ENCODE data around the gene WNK2.
"Not testable (repeated sequence)": the region's sequence is repeated elsewhere in the genome, so short reads cannot be mapped to it uniquely, and the experiment has no call there.

WNK2 gene

GRCh38 chr9:93183663-93184431 is at the start of gene WNK2:
WNK2 (plus strand) TSS chr9:93184139; CDS start chr9:93184930, 791 bp downstream.
- DNase-seq (ENCODE audit: low spot score), result peak; percentile 70

GRCh38 chr9:93134740-93135444 is 49.0 kb upstream of the WNK2 start:
- no peak for DNase-seq (ENCODE audit: low spot score)

GRCh38 chr9:93136011-93136440 is 47.9 kb upstream of the WNK2 start:
- peak; percentile 59 for DNase-seq (ENCODE audit: low spot score)

- no peak for DNase-seq (ENCODE audit: low spot score)
Measured at GRCh38 chr9:93137362-93137761, 46.6 kb upstream of the WNK2 start.

GRCh38 chr9:93138171-93138764 is 45.7 kb upstream of the WNK2 start:
- DNase-seq (ENCODE audit: low spot score), result no peak

GRCh38 chr9:93139365-93140182 is 44.4 kb upstream of the WNK2 start:
- DNase-seq (ENCODE audit: low spot score), result no peak

- peak; percentile 43 for DNase-seq (ENCODE audit: low spot score)
Measured at GRCh38 chr9:93141771-93142483, 42.0 kb upstream of the WNK2 start.

GRCh38 chr9:93143830-93144530 is 40.0 kb upstream of the WNK2 start:
- peak; percentile 30 for DNase-seq (ENCODE audit: low spot score)

GRCh38 chr9:93146696-93147095 is 37.2 kb upstream of the WNK2 start:
- not testable (repeated sequence) for DNase-seq (ENCODE audit: low spot score)

- no peak for DNase-seq (ENCODE audit: low spot score)
Measured at GRCh38 chr9:93147632-93148031, 36.3 kb upstream of the WNK2 start.

- DNase-seq (ENCODE audit: low spot score), result no peak
Measured at GRCh38 chr9:93148721-93149120, 35.2 kb upstream of the WNK2 start.

GRCh38 chr9:93149361-93149760 is 34.6 kb upstream of the WNK2 start:
- no peak for DNase-seq (ENCODE audit: low spot score)

GRCh38 chr9:93151097-93151784 is 32.7 kb upstream of the WNK2 start:
- DNase-seq (ENCODE audit: low spot score), result no peak

GRCh38 chr9:93154293-93154903 is 29.5 kb upstream of the WNK2 start:
- peak; percentile 49 for DNase-seq (ENCODE audit: low spot score)

GRCh38 chr9:93155716-93156474 is 28.0 kb upstream of the WNK2 start:
- no peak for DNase-seq (ENCODE audit: low spot score)

- no peak for DNase-seq (ENCODE audit: low spot score)
Measured at GRCh38 chr9:93156475-93157008, 27.4 kb upstream of the WNK2 start.

- DNase-seq (ENCODE audit: low spot score), result peak; percentile 94
Measured at GRCh38 chr9:93159601-93160471, 24.1 kb upstream of the WNK2 start.

Measured in AG20443 (cell line).